ENCODE measurements around the gene GCFC2.

DNA sequence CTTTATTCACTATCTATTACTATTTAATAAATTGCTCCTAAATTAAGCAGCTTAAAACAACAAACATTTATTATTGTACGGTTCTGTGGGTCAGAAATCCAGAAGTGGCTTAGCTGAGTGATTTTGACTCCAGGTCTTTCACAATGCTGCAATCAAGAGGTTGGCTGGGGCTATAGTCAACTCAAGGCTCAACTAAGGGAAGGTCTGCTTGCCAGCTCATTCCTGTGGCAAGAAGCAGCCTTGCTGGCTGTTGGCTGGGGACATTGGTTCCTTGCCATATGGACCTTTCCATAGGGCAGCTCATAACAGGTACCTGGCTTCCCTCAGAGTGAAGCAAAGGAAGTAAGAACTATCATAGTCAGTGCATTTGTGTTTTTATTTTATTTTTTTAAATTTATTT, 69.1 kb downstream of the GCFC2 start:
- no peak for TF ChIP-seq TAF7 (tag; IDR thresholded peaks at IDR 0.05)
- no peak for TF ChIP-seq HMGXB4 (CRISPR knock-in tag; IDR thresholded peaks at IDR 0.05)
- no peak for TF ChIP-seq TAF1 (IDR thresholded peaks at IDR 0.05; ENCODE audit: control insufficient read depth, extremely low read depth, insufficient read depth, low read length, severe bottlenecking)
- no peak for TF ChIP-seq HDAC6 (IDR thresholded peaks at IDR 0.05; ENCODE audit: low read depth, low read length)
- TF ChIP-seq BRCA1 (IDR thresholded peaks at IDR 0.05): no peak
- TF ChIP-seq BRCA1 (CRISPR knock-in tag; IDR thresholded peaks at IDR 0.05): no peak
- no peak for TF ChIP-seq CTCF (IDR thresholded peaks at IDR 0.05 in 2 of 3, conservative IDR thresholded peaks at IDR 0.05 in 1 of 3; ENCODE audit: insufficient read depth in 2 of 3, low read depth in 1 of 3, low read length in 3 of 3)
- no peak for TF ChIP-seq SREBF1 (IDR thresholded peaks at IDR 0.05; ENCODE audit: borderline replicate concordance, low read depth, low read length)
- no peak for TF ChIP-seq MEF2A (IDR thresholded peaks at IDR 0.05; ENCODE audit: control insufficient read depth, low read depth, low read length)

Measured in K562 (cell line).